Endothelial cell of umbilical vein (primary cell): ENCODE measurements around the gene ZMYM4.

Experiments
- JUN ChIP-seq: IDR thresholded peaks from 2 replicates; pipeline ENCODE4 v1.6.1; 2011; ENCODE audit warnings: borderline replicate concordance, low read depth; ENCODE audit not compliant: insufficient read length, insufficient read depth
- TF ChIP-seq, protein P1 (sequence below), 2 donors: IDR thresholded peaks; 1 replicate in 1 of 2; 2 replicates in 1 of 2; pipeline ENCODE4 v1.5.1; 2011; ENCODE audit warnings: low read length in 2 of 2, mild to moderate bottlenecking in 2 of 2, moderate library complexity in 2 of 2, control low read depth in 1 of 2, inconsistent platforms in 1 of 2, low read depth in 1 of 2; ENCODE audit not compliant: insufficient read depth in 1 of 2; ENCODE audit errors: extremely low read depth in 1 of 2

DNA sequence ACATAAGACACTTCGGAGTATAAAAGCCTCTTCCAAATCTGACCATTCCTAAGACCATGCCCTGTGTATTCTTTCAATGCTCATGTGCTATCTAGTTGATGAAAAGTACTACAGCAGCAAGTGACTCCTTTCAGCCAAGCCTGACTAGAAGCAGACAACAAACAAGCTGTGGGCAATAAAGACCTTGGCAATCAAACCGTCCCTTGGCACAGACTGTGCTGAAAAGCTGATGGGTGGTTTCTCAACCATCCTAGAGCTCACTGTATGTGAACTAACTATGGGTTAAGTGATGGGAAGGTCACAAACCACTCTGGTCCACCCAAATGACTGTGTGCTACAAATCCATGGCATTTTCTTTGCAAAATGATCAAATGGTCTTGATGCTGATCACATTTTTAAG is 194.7 kb downstream of the ZMYM4 start:
- no peak for TF ChIP-seq JUN
- TF ChIP-seq, protein P1, sequence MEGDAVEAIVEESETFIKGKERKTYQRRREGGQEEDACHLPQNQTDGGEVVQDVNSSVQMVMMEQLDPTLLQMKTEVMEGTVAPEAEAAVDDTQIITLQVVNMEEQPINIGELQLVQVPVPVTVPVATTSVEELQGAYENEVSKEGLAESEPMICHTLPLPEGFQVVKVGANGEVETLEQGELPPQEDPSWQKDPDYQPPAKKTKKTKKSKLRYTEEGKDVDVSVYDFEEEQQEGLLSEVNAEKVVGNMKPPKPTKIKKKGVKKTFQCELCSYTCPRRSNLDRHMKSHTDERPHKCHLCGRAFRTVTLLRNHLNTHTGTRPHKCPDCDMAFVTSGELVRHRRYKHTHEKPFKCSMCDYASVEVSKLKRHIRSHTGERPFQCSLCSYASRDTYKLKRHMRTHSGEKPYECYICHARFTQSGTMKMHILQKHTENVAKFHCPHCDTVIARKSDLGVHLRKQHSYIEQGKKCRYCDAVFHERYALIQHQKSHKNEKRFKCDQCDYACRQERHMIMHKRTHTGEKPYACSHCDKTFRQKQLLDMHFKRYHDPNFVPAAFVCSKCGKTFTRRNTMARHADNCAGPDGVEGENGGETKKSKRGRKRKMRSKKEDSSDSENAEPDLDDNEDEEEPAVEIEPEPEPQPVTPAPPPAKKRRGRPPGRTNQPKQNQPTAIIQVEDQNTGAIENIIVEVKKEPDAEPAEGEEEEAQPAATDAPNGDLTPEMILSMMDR (IDR thresholded peaks at IDR 0.05; ENCODE audit: extremely low read depth in 1 of 2, insufficient read depth in 1 of 2, low read depth in 1 of 2, low read length in 2 of 2): no peak
